ENCODE results near the gene TTC19. TPM values are rescaled to one million over a fixed set of nuclear protein-coding genes. Genes with fewer than 3 reads are reported as not detected.

Gene TTC19
- total RNA-seq: 51.8 and 55.4 TPM in 2 replicates

GRCh38 chr17:15999141-15999973, at the start of gene TTC19, which contains the start of gene ZSWIM7:
TTC19 (plus strand) TSS chr17:15999824; CDS start chr17:15999849, 25 bp downstream.
ZSWIM7 (minus strand) TSS chr17:15999704; CDS start chr17:15999594, 110 bp downstream.

Other genes starting within 250 kb of the TTC19 start
- gene ADORA2B, start 54.7 kb upstream of the TTC19 start, total RNA-seq: 36.6 and 38.2 TPM in 2 replicates
- 22.1 and 22.6 TPM in 2 replicates for gene ZSWIM7, start 120 bp upstream of the TTC19 start, total RNA-seq
- 60.8 and 145 TPM in 2 replicates for gene NCOR1, start 215.7 kb downstream of the TTC19 start, total RNA-seq
- gene PIGL, start 217.4 kb downstream of the TTC19 start, total RNA-seq: 16.8 and 19.8 TPM in 2 replicates